Measurements from ENCODE around the gene GRPEL1. TPM values are rescaled to one million over a fixed set of nuclear protein-coding genes. Genes with fewer than 3 reads are reported as not detected.
"Not testable (repeated sequence)": the region's sequence is repeated elsewhere in the genome, so short reads cannot be mapped to it uniquely, and the experiment has no call there.

The GRPEL1 gene
- total and polyA plus RNA-seq, 2 of the 8 experiments (the other 6 are each of a cell fraction or from before 2014, with no cell fraction given): 13.5 to 39.9 TPM

GRCh38 chr4:7079909-7080308 lies 12.0 kb upstream of the GRPEL1 start:
- H4K8ac ChIP-seq (ENCODE audit: extremely low read depth, insufficient read depth, low read length); H3K36me3 ChIP-seq (ENCODE audit: control insufficient read depth in 2 of 4, insufficient read depth in 4 of 4, low read length in 3 of 4); H2BK20ac ChIP-seq (ENCODE audit: low read length); H3K27ac ChIP-seq (ENCODE audit: low read depth, low read length); H3K56ac ChIP-seq (replicated peaks; ENCODE audit: insufficient read length, low read depth, low read length); H3K9ac ChIP-seq (replicated peaks in 1 of 4; ENCODE audit: extremely low read depth in 1 of 4, low read depth in 3 of 4, low read length in 3 of 4); H3K23ac ChIP-seq (ENCODE audit: insufficient read length); H2AFZ ChIP-seq (ENCODE audit: low read length); DNase-seq (ENCODE audit: low read depth in 1 of 2, low spot score in 2 of 2); H3K79me1 ChIP-seq (ENCODE audit: low read depth, low read length); H2BK120ac ChIP-seq (replicated peaks; ENCODE audit: low read depth, low read length); H4K91ac ChIP-seq (replicated peaks; ENCODE audit: insufficient read length, low read length); H2BK12ac ChIP-seq (ENCODE audit: low read depth, low read length); H3K14ac ChIP-seq (ENCODE audit: insufficient read length); H2BK15ac ChIP-seq (ENCODE audit: low read length); H3K23me2 ChIP-seq (ENCODE audit: low read depth, low read length); FAIRE-seq; H4K5ac ChIP-seq (ENCODE audit: insufficient read length, low read depth, low read length); H3K79me2 ChIP-seq (ENCODE audit: control insufficient read depth in 1 of 2, insufficient read depth in 2 of 2, low read length in 2 of 2); H3K4me2 ChIP-seq (ENCODE audit: insufficient read depth in 1 of 2, low read depth in 2 of 2, low read length in 2 of 2); H4K20me1 ChIP-seq (replicated peaks in 1 of 2; ENCODE audit: control insufficient read depth in 1 of 2, insufficient read depth in 2 of 2, low read length in 2 of 2); H2AK5ac ChIP-seq (ENCODE audit: low read depth, low read length); H3K4me1 ChIP-seq (replicated peaks in 1 of 4; ENCODE audit: control insufficient read depth in 3 of 4, insufficient read depth in 4 of 4, low read length in 3 of 4); H3K4me3 ChIP-seq (ENCODE audit: extremely low read depth in 1 of 4, insufficient read depth in 2 of 4, low read depth in 3 of 4, low read length in 4 of 4); H3K4ac ChIP-seq (replicated peaks; ENCODE audit: insufficient read length, low read depth, low read length); H2BK5ac ChIP-seq (ENCODE audit: low read depth, low read length); H3K9me3 ChIP-seq (ENCODE audit: insufficient read depth in 2 of 2, low read depth in 1 of 2, low read length in 1 of 2); H3K18ac ChIP-seq (ENCODE audit: extremely low read depth, low read length); POLR2A ChIA-PET (ENCODE audit: partially characterized antibody): not testable (repeated sequence)
- CTCF ChIA-PET (ENCODE audit: partially characterized antibody): interaction anchor here (0.6 to 6.4 kb wide), 8 partner anchors 10 to 350 kb away, joined by 3 to 90 read pairs (median 4); partner anchors contain the start of gene GRPEL1
- 96% methylated on average over 2 of the region's 2 CpGs; no CpG with 5 or more reads in 1 of the 2 experiments for WGBS, 2 experiments (ENCODE audit: extremely low coverage in 1 of 2, insufficient coverage in 1 of 2, insufficient read length in 1 of 2, insufficient replicate concordance in 2 of 2, low coverage in 1 of 2, low lambda C conversion rate in 2 of 2, missing lambda C conversion rate in 1 of 2)
- H3K27me3 ChIP-seq (replicated peaks in 1 of 4; ENCODE audit: control insufficient read depth in 3 of 4, extremely low read depth in 1 of 4, insufficient read depth in 3 of 4, low read length in 3 of 4): peaks cover 0 to 13% (median 4%) of the 10 kb centered on the region in 4 experiments; a peak in 4 of 7 replicates

GRCh38 chr4:7079483-7079882 lies 11.6 kb upstream of the GRPEL1 start:
- FAIRE-seq; H2BK12ac ChIP-seq (ENCODE audit: low read depth, low read length); H3K14ac ChIP-seq (ENCODE audit: insufficient read length); H3K79me1 ChIP-seq (ENCODE audit: low read depth, low read length); H3K4me3 ChIP-seq (ENCODE audit: extremely low read depth in 1 of 4, insufficient read depth in 2 of 4, low read depth in 3 of 4, low read length in 4 of 4); H3K9ac ChIP-seq (replicated peaks in 1 of 4; ENCODE audit: extremely low read depth in 1 of 4, low read depth in 3 of 4, low read length in 3 of 4); H2AFZ ChIP-seq (ENCODE audit: low read length); H2BK5ac ChIP-seq (ENCODE audit: low read depth, low read length); H2AK5ac ChIP-seq (ENCODE audit: low read depth, low read length); H3K4me2 ChIP-seq (ENCODE audit: insufficient read depth in 1 of 2, low read depth in 2 of 2, low read length in 2 of 2); POLR2A ChIA-PET (ENCODE audit: partially characterized antibody); H3K9me3 ChIP-seq (ENCODE audit: insufficient read depth in 2 of 2, low read depth in 1 of 2, low read length in 1 of 2); H4K91ac ChIP-seq (replicated peaks; ENCODE audit: insufficient read length, low read length); H3K27ac ChIP-seq (ENCODE audit: low read depth, low read length); H3K56ac ChIP-seq (replicated peaks; ENCODE audit: insufficient read length, low read depth, low read length); H3K4me1 ChIP-seq (replicated peaks in 1 of 4; ENCODE audit: control insufficient read depth in 3 of 4, insufficient read depth in 4 of 4, low read length in 3 of 4); H4K20me1 ChIP-seq (replicated peaks in 1 of 2; ENCODE audit: control insufficient read depth in 1 of 2, insufficient read depth in 2 of 2, low read length in 2 of 2); DNase-seq (ENCODE audit: low read depth in 1 of 2, low spot score in 2 of 2); H4K8ac ChIP-seq (ENCODE audit: extremely low read depth, insufficient read depth, low read length); H3K23ac ChIP-seq (ENCODE audit: insufficient read length); H2BK15ac ChIP-seq (ENCODE audit: low read length); H2BK120ac ChIP-seq (replicated peaks; ENCODE audit: low read depth, low read length); H3K36me3 ChIP-seq (ENCODE audit: control insufficient read depth in 2 of 4, insufficient read depth in 4 of 4, low read length in 3 of 4); H3K23me2 ChIP-seq (ENCODE audit: low read depth, low read length); H4K5ac ChIP-seq (ENCODE audit: insufficient read length, low read depth, low read length); H2BK20ac ChIP-seq (ENCODE audit: low read length); H3K4ac ChIP-seq (replicated peaks; ENCODE audit: insufficient read length, low read depth, low read length); H3K79me2 ChIP-seq (ENCODE audit: control insufficient read depth in 1 of 2, insufficient read depth in 2 of 2, low read length in 2 of 2); H3K18ac ChIP-seq (ENCODE audit: extremely low read depth, low read length): not testable (repeated sequence)
- peaks cover 0 to 13% (median 4%) of the 10 kb centered on the region in 4 experiments; a peak in 4 of 7 replicates for H3K27me3 ChIP-seq (replicated peaks in 1 of 4; ENCODE audit: control insufficient read depth in 3 of 4, extremely low read depth in 1 of 4, insufficient read depth in 3 of 4, low read length in 3 of 4)
- CTCF ChIA-PET (ENCODE audit: partially characterized antibody): interaction anchor here (0.8 to 6.4 kb wide), 7 partner anchors 9 to 349 kb away, joined by 3 to 90 read pairs (median 3); partner anchors contain the start of gene GRPEL1
